HG03025 (cell line): ENCODE data around the gene TRAF3.

Experiments
- ATAC-seq: cut with Tn5 transposase; IDR thresholded peaks from one replicate; pipeline ENCODE4 v1.9.1; 2021; ENCODE audit warnings: mild to moderate bottlenecking, moderate library complexity; ENCODE audit not compliant: unreplicated experiment, low FRiP score

Gene TRAF3

DNA sequence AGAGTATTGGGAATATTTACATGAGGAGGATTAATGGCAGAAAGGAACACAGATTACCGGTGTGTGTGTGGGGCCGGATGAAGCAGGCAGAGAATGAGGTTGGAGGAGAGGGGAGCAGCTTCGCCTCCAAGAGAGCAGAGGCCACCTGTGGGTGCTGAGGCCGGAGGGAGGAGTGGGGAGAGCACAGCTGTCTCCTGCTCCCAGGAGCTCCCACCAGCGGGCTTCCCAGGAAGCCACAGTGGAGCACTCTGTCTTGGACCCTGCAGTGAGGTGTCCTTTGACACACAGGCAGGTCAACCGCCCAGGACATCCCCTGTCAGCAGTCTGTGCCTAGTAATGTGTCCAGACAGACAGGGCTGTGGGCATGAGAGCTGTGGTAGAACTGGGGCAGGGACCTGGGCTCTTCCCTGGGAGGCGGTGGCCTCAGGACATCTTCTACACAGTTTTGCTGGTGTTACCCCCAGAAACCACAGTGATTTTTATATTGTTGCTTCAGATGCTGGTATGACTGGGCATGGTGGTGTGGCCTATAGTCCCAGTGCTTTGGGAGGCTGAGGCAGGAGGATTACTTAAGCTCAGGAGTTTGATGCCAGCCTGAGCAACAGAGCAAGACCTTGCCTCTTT is 126.8 kb downstream of the TRAF3 start:
- no peak for ATAC-seq

DNA sequence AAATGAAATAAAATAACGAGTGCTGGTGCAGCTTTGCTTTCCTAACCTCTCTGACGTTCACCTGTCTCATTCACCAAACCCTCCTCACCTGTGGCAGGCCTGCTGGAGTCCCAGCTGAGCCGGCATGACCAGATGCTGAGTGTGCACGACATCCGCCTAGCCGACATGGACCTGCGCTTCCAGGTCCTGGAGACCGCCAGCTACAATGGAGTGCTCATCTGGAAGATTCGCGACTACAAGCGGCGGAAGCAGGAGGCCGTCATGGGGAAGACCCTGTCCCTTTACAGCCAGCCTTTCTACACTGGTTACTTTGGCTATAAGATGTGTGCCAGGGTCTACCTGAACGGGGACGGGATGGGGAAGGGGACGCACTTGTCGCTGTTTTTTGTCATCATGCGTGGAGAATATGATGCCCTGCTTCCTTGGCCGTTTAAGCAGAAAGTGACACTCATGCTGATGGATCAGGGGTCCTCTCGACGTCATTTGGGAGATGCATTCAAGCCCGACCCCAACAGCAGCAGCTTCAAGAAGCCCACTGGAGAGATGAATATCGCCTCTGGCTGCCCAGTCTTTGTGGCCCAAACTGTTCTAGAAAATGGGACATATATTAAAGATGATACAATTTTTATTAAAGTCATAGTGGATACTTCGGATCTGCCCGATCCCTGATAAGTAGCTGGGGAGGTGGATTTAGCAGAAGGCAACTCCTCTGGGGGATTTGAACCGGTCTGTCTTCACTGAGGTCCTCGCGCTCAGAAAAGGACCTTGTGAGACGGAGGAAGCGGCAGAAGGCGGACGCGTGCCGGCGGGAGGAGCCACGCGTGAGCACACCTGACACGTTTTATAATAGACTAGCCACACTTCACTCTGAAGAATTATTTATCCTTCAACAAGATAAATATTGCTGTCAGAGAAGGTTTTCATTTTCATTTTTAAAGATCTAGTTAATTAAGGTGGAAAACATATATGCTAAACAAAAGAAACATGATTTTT is 128.2 kb downstream of the TRAF3 start:
- no peak for ATAC-seq

DNA sequence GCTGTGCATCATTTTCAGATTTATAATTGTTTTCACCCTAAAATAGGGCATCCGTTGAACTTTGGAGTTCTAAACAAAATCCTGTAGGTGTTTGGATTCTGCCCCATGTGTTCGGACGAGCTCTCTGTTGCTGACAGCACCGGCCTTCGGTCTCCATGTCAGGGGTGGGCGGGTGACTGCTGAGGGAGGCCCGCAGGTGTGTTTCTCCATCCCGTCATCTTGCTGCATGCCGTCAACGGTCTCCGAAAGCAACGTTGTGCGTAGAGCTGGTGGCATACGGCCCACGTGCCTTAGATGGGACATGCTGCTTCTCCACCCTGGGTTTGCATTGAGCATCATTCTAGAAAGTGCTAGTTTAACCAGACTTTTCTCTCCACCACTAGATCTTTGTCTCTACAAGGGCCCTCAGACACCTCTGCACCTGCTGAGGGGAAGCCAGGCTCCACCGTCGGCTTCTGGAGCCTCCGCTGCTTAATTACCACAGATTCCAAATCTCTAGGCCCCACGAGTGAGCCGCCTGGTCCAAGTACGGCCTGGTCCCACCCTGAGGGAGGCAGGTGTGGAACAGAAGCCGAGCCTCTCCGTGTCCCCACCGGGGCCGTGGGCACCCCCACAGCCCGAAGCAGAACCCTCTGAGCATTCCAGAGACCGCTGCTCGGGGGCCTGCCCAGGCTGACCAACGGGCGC is 129.5 kb downstream of the TRAF3 start:
- ATAC-seq = no peak

DNA sequence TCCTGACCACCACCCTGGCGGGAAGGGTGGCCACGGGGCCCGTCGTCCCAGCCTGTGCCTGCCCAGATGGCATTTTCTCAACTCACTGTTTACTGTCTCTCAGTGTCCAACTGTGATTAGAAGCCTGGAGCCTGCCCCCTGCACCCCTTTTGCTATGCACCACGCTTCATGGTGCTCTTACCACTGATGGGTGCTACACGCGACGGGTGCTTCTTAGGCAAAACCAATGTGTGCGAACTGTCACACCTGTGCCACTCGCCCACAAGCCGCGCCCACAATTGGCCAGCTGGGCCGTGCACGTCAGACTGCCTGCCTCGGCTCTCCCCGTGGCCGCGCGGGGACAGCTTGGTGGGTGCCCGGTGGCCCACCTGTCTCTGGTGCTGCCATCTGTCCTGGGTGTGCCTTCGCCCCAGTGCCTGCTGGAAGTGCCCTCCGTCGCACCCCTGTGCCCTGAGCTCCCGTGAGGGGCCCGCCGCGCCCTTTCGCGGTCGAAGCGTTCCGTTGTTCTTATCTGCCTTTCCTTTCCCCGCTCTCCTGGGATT is 130.1 kb downstream of the TRAF3 start:
- no peak for ATAC-seq

DNA sequence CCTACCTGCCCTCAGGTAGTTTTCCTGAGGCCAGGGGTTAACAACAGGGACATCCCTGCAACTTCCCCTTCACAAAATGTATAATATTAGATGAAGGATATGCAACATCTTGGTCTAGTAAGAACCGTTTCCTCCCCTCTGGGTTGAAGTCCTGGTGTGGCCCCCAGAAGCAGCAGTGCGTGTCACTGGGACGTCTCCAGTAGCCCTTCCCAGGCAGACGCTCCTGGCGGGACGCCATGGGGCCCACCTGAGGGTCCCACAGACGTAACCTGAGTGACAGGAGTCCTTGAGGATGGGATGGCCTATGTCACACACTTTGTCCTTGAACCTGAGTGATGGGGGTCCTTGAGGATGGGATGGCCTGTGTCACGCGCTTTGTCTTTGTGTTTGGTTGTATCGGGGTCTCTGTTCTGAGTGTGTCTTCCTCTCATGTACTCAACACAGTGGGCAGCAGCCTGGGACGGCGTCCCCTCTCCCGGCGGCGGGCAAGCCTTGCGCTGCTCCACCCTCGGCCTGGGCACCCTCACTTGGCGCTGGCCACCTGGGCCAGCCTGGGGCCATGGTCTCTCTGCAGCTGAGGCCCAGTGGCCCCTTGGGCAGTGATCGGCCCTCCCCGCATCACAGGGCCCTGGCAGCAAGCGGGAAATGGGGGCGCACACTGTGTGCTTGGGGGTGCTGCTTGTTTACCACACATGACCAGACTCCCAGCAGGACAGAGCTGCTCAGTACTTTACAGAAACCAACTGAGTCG is 130.9 kb downstream of the TRAF3 start:
- ATAC-seq = no peak

DNA sequence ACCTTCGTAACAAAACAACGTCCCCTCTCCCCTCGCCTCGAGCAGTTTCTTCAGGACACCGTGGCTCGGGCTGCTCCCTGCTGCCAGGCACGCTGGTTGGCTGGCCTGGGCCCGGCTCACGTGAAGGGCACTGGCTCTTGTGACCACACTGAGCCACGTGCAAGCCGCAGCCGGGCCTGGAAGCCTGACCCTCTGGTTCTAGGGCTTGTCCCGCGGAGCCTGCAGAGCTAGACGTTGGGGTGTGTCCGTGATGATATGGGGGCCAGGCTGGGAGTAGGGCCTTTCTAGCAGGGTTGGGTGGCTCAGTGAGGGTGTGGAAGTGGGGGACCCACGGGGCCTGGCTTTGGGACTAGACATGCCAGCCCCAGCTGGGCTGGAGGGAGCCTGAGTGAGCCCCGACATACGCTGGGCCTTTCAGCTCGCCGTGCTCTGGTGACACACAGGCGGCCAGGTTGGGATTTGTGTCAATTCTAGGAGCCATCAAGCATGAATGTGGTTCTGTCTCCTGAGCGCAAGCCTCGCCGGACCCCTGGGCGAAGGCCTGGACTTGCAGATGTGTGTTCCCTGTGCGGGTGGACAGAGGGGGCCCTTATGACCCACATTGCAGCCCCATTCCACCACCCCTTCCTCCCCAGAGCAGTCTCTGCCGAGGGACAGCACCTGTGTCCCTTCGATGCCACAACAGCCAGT is 131.7 kb downstream of the TRAF3 start:
- ATAC-seq = no peak

DNA sequence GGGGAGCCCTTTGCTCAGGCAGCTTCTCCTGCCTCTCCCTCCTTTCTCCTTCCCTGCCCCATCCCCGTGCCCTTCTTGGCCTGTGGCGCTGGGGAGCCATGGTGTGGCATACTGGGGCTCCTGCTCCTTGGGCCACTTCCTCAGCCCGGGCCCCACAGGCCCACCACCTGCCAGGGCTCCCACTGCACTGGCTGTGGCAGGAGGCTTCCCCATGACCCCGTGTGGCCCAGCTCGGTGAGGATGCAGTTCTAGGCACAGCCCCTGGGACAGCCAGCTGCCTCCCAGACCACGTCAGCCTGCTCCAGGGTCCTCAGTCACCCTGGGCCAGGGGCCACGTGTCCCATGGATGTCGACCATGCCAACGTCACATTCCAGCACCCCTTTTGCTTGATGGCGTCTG is 132.2 kb downstream of the TRAF3 start:
- ATAC-seq = no peak

DNA sequence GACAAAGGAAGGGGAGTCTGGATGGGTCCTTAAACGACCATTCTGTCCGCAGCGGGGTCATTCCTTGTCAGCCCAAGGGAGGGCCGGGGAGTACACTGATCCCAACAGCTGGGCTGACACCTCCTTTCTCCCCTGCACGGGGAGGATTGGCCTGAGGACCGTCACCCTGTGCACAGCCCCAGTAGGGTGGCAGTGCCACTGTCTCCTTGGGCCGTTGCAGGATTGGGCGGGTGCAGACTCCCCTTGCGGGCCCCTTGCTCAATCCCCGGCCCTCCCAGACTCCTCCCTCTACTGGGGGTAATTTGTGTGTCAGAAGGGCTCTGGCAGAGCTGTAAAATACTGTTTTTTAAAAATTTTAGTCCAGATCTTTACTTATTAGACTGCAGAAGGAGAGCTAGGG is 132.7 kb downstream of the TRAF3 start:
- ATAC-seq = no peak

DNA sequence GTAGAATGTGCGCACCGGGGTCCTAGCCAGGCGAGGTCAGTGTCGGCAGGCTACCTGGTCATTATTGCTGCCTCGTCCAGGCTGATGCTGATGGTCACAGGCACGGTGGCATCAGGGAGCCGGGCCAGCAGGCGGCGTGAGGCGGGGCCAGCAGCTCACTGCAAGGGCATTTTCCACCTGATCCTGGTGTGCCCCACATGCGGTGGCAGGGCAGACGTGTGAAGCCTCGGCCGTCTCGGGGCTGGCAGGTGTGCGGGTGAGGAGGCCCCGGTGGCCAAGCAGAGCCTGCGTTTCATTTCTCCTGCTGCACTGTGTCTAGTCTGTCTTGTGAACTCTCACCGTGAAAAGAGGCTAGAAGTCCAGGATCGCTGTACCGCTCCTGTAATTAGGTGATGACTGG is 133.2 kb downstream of the TRAF3 start:
- ATAC-seq = no peak

DNA sequence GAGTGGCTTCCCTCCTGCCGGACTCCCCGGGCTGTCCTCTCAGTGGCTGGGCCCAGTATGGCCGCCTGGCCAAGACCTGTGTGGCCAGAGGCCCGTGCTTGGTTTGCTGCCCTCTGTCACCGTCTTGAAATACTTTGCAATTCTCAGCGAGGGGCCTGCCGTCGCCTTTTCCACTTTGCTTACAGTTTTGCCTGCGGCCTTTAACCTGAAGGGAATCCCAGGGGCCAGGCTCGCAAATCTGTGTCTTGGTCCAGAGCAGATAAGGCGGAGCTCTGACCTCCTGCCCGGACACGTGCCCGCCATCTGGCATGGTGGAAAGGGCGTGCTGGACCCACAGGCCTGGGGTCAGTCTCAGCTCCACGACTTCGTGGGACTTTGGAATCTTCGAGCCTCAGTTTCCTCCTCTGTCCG is 134.3 kb downstream of the TRAF3 start:
- ATAC-seq = no peak

DNA sequence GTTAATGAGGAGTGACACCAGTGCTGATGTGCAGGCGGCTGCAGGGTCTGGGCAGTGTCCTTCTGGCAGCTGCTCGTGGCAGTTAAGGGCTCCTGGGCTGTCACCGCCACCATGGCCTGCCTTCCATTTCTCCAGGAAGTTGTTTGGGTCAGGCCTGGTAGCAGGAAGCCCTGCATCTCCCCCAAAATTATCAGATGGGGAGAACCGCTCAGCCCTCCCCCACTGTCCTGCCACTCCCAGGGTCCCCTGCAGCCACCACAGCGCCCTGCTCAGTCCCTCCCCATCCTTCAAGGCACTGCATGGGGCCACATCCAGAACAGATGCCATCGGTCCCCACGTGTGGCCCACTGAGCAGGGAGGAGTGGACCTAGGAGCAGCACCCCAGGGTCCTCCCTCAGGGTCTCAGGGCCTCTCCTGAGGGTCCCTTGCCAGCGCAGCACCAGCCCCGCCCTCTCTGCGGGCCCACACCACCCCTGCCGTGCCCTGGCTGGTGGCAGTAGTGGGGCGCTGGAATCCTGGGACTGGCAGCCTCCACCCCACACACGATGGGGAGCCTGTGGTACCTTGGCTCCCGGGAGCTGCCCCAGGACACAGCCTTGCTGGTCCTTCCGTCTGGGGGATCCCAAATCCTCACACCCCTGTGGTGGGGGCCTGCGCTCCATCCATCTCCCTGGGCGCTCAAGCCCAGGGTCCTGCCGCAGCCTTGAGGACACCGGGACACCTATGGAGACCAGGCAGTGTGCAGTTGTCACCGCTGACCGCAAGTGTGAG is 134.9 kb downstream of the TRAF3 start:
- no peak for ATAC-seq

DNA sequence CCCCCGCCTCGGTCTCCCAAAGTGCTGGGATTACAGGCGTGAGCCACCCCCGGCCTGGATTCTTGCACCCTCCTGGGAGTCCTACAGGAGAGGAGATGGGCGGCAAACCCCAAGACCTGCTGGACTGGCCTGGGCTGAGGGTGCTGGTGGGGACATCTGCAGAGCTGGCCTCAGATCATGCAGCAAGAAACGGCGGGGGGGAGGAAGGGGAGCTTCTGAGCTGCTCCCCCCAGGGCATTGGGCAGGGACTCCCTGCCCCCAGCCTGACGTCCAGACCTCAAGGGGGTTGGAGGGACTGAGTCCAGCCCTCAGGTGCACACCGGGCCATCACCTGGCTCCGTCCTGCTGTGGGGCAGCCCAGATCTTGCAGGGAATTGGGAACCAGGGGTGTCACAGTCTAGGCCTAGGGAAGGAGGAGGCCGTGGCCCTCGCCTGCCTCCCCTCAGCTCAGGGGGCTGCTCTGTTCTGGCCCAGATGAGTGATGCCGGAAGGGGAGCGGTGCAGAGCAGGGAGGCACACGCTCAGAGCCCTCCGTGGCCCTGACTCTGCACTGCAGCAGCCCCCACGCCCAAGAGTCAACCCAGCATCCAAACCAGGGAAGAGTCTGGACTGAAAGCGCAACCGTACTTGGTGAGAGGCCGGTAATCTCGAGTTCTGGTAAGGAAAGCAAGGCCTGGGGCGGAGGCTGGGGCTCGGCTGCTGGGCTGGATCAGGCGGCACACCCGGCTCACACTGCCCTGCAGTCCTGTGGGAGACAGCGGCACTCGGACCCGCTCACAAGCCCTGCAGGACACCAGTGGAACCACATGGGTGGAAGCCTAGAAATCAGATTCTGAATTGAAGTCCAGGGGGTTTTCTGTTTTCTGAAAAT is 136.3 kb downstream of the TRAF3 start:
- no peak for ATAC-seq

DNA sequence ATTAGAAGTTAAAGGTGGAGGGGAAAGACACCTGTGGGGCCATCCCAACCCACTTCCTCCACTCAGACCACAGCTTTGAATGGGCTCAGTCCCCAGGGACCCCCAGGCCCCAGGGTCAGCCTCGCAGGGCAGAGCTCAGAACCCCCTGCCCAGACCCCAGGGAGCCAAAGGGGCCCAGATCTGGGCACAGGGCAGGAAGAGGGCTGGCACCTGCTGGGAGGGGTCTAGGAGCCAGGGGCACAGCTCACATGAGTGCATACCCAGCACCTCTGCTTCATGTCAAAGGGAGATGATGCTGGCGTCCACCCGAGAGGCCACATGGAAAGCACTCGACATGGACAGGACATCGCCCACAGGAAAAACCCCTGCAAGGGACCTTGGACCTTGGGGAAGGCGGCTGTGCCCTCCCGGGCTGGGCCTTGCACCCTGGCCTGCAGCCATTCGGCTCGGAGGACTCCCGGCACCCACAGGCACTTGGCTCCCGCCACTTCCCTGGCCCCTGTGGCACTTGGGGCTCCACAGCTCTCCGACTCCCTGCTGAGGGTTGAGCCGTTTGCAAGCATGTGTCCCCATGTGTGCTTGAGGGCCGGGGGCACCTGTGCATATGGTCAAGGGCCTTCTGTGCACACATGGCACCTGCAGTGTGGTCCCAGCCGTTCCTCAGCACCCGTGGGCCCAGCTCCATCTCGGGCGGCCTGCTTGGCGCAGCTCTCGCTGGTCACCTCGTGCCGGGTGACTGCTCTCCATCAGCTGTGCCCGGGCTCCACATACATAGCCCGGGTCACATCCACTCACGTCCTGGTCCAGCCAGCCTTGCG is 137.4 kb downstream of the TRAF3 start:
- no peak for ATAC-seq

DNA sequence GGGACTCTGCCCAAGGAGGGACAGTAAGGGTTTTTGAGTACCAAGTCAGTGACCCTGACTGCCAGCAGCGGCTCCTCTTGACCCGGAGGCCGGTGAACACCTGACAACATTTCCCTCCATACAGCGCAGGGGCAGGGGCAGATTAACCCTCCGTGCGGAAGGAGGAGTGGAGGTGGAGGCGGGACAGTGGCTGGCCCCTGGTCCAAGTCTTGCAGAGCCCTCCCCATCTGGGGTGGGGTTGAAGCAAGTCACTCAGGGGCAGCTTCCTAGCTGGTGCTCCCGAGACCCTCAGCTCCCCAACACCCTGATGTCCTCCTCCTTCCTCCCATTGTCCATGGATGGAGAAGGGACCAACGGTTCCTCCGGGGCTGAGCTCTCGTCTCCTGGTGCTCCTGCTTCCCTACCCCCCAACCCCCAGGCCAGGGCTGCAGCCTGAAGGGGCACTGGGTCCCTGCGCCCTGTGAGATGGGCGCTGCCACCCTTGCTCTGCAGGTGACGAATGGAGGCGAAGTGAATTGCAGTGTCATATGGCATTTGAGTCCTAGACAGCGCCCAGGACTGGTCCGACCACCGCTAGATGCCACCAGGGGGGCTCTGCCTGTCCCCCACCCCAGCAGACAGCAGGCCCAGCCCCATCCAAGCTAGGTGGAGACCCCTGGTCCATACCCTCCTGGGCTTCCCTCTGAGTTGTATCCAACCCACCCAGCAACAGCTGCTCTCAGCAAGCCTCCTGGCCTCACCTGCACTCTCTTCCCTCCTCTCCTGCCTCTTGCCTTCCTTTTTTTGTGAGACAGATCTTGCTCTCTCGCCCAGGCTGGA is 138.3 kb downstream of the TRAF3 start:
- no peak for ATAC-seq

DNA sequence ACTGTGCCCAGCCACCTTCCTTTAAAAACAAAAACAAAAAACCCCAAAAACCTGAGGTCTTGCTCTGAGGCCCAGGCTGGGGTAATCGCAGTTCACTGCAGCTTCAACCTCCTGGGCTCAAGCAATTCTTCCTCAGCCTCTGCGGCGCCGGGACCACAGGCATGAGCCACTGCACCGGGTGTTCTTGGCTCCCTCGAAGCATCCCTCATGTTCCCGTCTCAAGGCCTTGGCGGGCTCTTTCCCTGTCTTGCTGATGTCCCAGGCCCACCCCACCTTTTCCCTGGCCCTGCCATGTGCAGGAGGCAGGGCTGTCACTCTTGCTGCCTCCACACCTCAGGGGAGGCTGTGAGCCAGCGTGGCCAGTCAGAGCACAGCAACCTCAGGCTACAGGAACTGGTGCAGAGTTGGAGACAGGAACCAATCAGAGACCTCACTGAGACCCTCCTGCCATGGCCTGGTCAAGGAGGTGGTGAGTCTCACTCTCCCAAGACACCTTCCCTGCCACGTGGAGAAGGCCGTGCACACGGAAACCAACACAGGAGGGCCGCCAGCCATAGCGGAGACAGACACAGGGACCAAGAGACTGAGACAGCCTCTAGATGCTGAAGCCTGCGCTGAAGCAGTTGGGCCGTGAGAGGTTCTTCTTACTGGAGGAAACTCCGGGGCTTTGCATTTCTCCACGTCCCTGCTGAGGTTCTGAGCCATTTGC is 139.3 kb downstream of the TRAF3 start:
- no peak for ATAC-seq

DNA sequence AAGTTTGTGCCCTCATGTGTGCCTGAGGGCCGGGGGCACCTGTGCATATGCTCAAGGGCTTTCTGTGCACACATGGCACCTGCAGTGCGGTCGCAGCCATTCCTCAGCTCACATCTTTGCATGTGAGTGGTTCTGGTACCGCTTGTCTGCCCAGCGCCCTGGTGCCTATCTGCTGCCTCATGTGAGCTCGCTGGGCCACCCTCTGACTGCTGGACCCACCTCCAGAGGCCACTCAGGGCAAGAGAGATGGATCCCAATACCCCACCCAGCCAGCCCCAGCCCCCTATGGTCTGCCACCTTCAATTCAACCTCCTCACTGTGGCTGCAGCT is 139.8 kb downstream of the TRAF3 start:
- no peak for ATAC-seq
